NCI-H526 treated with DMSO at 0.1 percent for 48 hours (cell line): ENCODE data around the gene KLHL35.

Experiments used
- DNase-seq: peaks from one replicate; lab custom pipeline; 2025; lab: John Stamatoyannopoulos, UW

Gene KLHL35

DNA sequence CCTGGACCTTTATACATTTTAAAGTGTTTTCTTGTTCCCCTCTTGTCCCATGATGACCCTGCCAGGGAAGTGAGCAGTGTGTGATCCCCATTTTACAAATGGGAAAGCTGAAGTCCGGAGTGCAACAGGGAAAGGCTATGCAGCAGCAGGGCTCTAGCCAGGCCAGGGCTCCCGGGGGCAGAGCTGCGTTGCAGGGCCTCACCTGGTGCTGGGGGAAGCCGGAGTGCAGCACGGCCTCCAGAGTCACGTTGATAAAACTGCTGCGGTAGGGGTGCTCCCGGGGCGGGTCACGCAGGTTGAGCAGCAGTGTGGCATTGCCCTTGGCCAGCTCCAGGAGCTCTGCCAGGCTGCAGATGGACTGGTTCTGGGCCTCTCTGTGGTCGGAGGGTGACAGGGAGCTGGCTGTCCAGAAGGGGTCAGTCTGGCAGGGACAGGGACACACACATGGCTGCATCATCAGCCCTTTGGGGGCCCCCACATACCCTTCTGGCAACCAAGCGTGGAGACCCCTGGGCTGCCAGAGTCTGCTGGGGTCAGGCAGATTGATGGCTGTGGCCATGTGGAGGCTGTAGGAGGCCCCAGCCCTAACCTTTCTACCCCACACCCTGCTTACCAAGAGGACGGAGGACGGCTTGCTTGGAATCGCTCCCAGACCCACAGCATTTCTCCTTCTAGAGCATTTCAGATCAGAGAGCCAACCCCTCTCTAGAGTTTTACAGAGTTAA lies 9.3 kb upstream of the KLHL35 start:
- no peak for DNase-seq

DNA sequence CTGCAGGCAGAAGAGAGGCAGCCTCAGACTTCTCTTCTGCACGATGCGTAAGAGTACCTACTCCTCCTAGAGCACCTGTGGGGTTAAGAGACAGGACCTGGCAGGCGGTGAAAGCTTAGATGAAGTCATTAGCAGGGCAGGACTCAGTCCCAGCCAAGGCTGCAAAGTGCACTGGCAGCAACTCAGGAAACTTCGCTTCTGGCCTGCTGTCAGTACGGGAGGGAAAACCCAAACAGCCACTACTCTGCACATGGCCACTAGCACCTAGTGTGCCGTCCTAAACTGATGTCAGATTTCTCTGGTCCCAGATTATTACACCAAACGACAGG lies 8.8 kb upstream of the KLHL35 start:
- no peak for DNase-seq

DNA sequence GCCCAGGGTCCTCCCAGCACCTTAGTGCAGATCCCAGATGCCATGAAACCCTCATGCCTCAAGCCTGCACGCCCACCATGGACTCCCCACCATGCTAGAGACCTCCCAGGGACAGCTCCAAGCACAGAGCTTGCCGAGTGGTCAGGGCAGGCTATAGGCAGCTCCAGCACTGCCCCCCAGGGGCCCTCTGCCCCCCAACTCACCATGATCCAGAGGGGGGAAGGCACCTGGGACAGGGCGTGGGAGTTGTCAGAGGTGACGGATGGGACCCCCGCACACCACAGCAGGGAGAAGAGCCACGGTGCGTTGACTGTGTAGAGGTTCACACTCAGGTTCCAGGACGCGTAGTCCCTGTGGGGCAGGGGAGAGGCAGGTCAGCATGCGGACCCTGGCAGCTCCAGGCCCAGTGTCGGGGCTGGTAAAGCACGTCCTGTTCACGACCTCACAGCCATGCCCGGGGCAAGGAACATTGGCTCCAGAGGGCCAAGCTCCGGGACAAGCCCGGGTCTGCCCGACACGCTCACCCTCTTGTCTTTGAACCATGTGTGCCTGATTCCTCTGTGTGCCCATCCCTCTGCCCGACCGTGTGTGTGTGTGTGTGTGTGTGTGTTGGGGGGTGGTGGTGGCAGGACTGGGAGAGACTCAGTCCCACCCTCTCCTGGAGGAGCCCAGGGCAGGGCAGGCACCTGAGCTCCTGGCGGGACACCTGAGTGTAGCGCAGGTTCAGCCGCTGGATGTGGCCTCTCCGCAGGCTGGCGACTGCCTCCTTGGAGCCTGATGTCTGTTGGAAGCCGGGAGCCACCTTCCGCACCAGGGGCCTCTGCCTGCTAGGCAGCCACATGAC lies 8.2 kb upstream of the KLHL35 start:
- DNase-seq, result no peak

DNA sequence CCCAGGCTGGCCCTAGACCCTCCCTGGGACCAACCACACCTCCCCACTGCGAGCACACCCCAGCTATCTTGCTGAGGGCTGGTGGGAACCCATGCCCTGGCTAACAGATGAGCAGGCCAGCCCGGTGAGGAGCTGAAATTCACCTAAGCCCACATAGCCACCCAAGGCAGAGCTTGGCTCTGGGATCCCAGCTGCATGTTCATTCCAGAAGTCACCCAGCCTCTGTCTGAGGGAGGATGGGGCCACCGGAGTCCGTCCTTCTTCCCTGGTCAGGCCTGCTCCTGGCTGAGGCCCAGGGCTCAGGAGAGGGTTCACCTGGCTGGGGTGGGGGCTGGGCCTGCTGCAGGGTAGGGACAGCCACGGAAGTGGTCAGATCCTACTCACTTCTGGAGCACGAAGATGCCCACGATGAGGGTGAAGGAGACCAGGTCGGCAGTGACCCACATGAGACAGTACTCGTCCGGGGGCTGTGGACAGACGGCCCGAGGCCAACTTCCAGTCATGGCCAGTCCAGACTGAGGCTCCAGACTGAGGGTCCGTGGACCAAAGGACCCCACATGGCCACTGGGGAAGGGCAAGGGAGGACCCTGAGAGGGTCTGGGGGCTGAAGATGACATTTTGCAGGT lies 6.6 kb upstream of the KLHL35 start:
- no peak for DNase-seq

DNA sequence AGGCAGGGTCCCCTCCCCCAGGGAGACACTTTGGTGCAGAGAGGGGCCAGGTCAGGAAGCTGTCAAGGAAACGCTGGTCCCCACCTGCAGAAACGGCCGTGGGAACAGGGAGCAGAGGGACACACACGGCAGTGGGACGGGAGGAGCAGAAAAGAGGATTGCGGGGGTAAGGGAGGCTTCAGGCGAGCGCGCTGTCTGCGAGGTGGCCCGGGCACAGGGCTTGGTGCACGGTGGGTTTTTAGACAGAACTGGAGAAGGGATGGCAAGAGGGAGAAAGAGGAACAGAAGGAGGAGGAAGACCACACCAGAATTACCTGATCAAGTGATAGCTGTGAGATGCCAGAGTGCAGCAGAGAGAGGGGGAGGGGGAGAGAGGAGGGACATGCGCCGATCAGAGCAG lies 6.0 kb upstream of the KLHL35 start:
- no peak for DNase-seq

DNA sequence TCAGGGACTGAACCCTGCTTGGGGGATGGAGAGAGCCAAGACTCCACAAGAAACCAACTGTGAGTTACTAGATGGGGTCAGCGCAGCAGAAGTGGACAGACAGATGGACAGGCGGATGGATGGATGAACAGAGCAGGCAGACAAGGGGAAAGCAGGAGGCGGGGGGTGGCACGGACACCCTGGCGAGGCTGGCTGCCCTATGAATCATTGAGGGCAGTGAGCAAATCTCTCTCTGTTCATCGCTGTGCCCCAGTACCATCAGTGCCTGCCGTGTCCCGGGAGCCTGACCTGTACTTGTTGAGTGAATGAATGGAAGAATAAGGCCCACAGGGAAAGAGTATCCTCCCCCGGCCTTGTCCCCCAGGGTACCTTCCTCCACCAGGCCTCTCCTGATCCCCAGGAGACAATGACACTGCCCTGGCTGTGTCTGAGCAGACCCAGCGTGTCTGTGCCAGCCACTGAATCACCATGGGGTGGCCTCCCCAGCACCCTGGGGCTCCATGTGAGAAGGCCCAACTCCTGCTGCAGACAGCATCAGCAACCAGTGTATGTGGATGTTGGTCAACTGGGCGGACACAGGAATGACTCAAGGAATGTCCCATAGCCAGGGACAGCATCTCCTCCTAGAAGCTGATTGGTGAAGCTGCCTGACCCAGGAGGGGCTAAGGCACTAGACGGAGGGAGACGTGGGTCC lies 5.1 kb upstream of the KLHL35 start:
- no peak for DNase-seq

DNA sequence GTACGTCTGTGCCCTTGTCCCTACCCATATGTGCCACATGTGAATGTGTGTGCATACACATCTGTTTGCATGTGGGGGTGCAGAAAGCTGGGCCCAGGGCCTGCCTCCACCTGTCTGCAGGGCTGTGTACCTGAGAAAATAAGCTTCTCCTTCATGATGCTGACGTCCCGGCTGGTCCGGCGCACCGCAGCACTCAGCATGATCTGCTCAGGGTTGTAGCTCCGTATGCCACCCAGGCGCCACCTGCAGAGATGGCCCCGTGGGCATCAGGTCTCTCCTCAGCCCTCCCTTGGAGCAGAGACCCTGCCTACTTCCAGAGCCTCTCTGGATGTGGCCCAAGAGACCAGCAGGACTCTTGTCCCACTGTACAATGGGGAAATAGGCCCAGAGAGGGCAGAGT lies 3.8 kb upstream of the KLHL35 start:
- no peak for DNase-seq

DNA sequence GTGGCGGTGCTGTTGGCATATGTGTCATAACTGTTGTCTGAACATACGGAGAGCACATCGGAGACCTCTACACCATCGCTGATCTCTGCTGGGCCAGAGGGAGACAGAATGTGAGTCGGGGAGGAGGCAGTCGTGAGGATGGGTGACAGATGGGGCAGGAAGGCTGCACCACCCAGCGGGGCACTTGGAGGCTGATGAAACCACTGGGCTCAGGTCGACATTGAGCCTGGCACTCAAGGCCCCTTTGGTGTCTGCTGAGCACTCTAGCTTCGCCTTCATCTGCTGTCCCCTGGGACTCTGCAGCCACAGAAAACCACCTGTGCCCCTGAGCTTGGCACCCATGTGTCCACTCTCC lies 2.5 kb upstream of the KLHL35 start:
- DNase-seq, result no peak

DNA sequence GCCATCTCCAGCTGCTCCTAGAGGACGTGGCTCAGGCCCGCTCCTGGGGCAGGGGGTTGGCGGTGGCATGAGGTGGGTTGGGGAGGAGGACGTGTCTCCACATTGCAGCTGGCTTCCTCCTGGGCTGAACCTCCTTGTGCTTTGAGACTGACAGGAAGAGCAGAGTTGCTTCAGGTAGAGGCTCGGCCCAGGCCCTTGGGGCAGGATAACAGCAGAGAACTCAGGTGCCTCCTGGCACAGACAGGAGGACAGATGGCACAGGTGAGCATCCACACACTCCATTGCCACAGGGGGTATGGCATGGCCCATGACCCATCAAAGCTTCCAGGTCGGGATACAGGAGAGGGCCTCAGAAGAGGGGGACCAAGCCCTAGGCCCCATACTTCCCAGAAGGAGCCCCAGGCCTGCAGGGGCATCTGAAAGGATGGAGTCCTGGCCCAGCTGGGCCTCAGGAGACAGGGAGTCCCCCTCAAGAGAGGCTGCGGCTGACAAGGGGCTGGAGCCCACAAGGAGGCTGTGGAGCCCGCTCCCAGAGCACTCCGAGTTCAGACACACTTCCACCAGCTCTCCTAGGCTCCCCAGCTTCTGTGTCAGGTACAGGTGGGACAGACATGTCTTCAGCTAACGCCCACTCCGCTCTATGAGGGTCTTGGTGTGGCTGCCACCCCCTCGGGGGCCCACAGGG lies 2.0 kb upstream of the KLHL35 start:
- DNase-seq, result no peak

DNA sequence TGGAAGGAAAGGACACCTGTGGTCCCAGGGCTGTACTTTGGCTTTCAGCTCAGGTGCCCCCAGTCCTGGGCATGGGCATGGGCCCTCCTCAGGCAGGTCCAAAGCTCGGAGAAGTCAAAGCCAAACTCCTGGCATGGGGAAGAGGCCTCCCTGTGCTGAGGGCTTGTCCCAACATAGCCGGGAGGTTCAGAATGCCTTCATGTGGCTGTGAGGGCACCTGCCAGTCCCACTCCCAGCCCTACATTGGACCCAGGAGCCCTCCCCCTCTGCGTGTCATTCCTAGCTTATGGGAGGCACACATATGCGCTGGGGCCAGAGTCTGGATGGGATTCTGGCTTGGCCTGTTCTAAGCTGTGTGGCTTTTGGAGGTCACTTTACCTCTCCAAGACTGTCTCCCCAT lies 1.0 kb upstream of the KLHL35 start:
- DNase-seq, result no peak

DNA sequence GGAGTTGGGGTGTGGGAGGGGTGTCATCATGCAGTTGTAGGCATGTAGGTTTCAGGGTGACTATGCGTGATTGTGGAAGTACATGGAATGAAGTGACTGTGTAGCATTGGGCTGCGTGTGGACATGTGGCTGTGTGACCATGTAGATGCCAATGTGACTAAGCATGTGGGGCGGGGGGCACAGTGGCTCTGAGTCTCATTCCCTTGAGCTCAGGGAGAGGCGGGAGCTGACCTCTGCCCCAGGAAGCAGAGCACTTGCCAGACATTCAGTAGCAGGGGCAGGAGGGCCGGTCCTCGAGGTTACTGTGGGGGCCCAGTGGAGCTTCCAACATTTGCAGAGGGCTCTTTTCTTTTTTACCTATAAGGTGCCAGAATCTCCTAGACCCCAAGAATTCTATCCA lies 440 bp upstream of the KLHL35 start:
- no peak for DNase-seq

DNA sequence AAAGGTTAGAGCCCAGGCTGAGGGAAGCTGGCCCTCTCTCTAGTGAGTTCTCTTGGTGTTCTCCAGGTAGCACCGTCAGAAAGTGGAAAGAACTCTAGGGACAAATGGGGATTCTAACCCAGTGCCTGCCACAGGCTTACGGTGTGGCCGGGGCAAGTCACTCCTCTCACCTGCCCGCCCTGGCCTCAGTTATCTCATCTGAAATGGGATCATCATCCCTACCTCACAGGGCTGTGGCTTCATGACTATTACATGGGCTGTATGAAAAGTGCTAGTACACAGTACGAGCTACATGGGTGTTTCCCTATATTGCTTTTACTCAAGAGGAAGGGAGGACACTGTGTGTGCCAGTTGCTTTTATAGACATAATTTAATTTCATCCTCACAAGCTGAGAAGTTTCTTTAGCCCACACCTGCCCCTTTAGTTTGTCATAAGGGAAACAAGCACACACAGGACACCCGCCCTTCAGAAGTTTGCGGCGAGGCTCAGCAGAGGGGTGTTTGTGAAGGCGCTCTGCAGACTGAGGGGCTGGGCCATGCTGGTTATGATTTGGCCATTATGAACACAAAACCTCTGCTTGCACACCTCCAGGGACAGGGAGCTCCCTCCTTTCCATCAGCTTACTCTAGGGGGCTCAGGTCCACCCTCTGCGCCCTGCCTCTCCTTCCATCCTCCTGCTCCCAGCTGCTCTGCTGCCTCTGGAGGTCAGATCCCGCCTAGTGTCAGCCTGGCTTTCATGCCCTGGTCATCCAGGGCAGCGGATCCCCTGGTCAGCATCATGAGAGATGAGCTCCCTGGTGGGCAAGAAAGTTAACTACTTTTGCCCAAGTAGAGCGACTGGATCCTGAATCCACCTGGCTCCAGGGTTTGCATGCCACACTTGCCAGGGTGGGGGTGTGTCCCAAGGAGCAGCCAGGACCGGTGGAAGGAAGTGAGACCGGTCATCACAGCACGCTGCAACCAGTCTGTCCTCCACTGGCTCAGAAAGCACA lies 1.2 kb downstream of the KLHL35 start:
- DNase-seq, result no peak

DNA sequence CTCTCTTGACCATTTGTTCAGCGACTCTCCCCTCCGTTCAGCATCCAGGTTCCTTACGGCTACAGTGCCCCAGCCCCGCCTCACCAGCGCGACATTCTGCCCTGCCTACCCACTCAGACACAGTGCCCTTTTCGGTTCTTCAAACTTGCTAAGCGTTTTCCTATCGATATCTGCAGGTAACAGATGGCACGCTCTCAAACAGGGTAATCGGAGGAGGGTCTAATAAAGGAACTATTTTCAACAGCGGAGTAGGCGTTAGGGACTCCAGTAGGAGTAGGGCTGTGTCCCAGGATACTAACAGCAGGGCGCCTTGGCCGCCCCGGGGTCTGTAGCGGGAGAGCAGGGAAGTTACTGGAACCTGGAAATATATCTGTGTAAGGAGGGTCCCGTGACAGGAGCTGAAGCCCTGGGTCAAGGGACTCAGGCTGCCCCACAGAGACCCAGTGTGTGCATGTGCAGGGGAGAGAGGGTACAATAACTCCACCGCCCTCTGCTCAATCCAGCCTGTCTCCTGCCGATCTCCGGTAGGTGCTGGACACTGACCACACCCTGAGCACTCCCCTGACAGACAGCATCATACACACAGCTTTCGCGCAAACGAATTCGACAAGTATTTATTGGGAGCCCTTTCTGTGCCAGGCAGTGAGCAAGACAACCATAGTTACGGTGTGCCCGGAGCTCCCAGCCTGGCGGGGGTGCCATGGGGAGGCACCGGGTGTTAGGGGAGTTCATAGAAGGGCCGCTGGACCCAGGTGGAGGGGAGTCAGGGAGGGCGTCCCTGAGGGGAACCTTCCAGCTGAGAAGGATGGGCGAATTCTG lies 2.1 kb downstream of the KLHL35 start:
- DNase-seq, result no peak

DNA sequence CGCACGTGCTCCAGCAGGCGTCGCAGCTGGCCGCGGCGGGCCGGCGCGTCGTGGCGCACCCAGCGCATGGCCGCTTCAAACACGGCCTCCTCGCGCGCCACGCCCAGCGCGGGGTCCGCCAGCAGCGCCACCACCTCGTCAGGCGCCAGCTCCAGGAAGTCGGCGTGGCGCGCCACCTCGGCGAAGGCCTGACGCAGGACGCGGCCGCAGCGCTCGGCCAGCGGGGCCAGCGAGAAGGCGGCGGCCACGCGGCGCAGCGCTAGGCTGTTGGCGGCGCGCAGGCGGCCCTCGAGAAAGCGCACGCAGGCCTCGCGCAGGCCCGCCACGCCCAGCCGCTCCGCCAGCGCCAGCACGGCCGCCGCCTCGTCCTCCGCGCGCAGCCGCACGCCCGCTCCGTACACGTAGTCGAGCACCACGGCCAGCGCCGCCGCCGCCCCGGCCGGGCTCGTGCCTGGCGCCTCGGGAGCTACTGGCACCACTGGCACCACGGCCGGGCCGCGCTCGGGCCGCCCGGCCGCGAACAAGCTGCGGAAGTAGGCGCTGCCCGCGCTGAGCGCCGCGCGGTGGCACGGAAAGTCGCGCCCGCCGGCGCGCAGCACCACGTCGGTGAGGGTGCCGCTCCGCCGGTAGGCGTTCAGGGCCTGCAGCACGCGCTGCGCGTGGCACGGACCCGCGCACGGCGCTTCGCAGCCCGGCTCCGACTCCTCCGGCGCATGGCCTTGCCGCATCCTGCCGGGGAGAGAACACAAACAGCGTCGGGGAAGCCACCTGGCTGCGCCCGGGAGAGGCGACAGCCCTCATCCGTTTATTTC lies 2.9 kb downstream of the KLHL35 start:
- peak; percentile 51 for DNase-seq

DNA sequence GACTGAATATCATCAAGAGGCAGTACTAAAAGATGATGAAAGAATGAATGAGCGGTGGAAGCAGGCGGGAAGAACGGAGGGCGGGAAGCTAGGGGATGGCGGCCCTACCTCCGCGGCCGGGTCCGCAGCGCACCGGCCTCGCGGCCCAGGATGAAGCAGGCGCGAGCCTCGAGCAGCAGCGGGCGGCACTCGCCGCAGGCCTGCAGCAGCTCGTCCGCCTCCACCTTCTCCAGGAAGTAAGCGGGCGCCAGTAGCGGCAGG lies 3.4 kb downstream of the KLHL35 start:
- DNase-seq, result no peak

DNA sequence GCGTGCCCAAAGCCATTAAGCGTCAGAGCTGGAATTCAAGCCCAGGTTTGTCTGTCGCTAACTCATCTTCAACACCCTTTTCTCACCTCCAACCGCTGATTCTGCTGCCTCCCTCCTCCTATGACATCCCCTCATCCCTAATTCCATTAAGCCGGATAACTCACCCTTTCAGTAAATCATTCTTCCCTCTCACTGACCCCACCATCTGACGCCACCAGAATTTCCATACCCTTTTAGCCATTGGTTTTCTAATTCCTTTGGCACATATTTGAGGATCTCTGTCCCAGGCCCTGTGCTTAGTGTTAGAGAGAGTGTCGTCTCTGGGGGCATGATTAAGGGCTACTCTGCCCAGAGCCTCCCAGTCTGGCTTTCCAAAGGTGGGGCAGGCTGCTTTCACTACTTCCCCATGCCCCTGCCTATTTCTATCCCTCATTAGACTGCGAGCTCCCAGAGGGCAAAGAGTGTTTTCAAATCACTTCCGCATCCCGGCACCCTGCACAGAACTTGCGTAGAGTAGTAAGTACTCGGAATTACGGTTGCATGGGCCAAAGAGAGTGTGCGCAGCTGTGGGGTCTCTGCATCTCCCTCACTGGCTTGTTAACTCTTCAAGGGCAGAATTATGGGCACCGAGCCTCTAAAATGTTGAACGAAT lies 3.9 kb downstream of the KLHL35 start:
- DNase-seq, result no peak

DNA sequence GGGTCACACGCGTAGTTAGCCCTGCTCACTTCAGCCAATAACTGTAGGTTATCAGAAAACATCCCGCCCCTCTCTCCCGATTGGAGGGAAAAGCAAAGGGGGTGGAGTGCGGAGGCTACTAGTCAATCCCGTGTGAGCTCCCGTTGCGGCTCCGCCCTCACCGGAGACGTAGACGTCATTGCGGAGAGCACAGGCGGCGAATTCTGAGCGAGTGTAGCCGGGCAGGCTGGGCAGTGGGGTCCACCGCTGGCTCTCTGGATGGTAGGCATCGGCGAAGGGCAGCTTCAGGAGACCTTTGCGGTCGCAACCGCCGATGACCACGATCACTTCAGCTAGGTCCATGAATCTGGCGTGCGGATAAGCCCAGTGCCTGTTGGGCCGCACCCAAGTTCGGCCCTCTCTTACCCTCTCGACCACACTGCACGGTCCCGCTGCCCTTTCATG lies 4.7 kb downstream of the KLHL35 start:
- peak; percentile 87 for DNase-seq

DNA sequence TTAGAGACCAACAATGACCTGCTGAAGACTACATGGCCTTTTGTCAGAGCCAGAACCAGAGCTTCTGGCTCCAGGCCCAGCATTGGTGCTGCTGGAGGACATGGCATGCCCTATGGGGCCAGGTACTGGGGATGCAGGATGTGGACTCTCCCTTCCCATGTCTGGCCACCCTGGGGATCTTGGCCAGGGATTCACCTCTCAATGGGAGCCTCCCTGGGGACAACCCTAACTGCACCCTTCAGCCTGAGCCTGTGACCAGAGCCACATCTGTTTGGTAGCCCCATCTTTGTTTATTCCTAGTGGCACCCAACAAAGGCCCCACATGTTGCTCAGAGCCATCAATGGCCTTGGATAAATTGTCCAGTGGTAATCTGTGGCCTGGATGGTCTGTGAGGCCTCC lies 5.8 kb downstream of the KLHL35 start:
- DNase-seq, result no peak

DNA sequence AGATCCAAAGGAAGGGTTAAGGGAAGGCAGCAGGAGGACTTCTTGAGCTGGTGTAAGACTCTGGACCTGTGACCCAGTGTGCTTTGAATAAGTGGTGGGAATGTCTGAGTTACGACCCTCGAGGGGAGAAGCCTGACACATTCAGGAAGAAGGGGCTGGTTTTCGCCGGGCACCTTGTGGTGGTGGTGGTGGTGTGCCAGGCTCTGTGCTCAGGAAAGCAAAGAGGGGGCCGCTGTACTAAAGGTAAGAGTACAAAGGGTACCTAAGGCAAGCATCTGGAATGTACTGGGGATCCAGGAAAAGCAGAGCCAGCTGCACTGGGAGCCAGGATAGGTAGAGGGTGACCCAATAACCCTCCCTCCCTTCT lies 6.3 kb downstream of the KLHL35 start:
- DNase-seq, result no peak
